Ovary (tissue), 3 donors: ENCODE results near the gene PITPNM3.

Experiments
- EP300 ChIP-seq: sonication (generic); formaldehyde crosslinking; IDR thresholded peaks from one replicate; pipeline ENCODE4 v1.6.1; 2017; ENCODE audit warnings: antibody characterized with exemption
- POLR2A ChIP-seq: fragments of 450-650 bp; IDR thresholded peaks from one replicate; pipeline ENCODE4 v1.6.1; 2017; ENCODE audit warnings: antibody characterized with exemption, mild to moderate bottlenecking, moderate library complexity
- TF ChIP-seq, protein P1 (sequence below), 3 donors: fragments of 450-650 bp in 2 of 3; fragments of 200-600 bp in 1 of 3; IDR thresholded peaks; one replicate each; pipeline versions ENCODE4 v1.5.1 to v1.8.0; 2016 to 2022; ENCODE audit warnings: antibody characterized with exemption in 3 of 3, mild to moderate bottlenecking in 1 of 3
- donor health status: DM: no; HTN: no; CAD: no.

DNA sequence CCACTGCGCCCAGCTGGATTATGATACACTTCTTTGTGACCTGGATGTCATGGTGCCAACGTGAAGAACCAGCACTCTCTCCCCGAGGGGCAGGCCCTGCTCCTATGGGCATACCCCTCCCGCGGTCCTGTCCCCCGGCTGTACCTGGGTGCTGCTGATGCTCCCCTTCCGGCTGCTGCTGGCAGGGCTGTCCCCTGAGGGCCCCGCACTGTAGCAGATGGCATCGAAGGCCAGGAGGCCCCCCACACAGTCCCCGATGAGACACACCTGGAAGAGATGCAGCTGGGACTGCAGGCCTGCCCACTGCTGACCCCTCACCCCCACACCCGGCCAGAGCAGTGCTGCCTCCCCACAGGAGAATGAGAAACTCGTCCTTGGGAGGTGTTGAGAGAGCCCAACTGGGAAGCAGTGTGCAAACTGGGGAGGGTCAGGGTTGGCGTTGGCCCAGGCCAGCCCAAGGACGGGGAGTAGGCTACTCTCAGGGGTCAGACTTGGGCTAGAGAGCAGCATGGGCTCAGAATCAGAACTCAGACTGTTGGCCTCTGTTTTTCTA, 78.4 kb downstream of the PITPNM3 start:
- TF ChIP-seq, protein P1, sequence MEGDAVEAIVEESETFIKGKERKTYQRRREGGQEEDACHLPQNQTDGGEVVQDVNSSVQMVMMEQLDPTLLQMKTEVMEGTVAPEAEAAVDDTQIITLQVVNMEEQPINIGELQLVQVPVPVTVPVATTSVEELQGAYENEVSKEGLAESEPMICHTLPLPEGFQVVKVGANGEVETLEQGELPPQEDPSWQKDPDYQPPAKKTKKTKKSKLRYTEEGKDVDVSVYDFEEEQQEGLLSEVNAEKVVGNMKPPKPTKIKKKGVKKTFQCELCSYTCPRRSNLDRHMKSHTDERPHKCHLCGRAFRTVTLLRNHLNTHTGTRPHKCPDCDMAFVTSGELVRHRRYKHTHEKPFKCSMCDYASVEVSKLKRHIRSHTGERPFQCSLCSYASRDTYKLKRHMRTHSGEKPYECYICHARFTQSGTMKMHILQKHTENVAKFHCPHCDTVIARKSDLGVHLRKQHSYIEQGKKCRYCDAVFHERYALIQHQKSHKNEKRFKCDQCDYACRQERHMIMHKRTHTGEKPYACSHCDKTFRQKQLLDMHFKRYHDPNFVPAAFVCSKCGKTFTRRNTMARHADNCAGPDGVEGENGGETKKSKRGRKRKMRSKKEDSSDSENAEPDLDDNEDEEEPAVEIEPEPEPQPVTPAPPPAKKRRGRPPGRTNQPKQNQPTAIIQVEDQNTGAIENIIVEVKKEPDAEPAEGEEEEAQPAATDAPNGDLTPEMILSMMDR (IDR thresholded peaks at IDR 0.05) = no peak
- no peak for TF ChIP-seq POLR2A
- no peak for TF ChIP-seq EP300
